Measurements from ENCODE around the gene CCDC24.
A peak's percentile ranks its signal among the peaks of the same experiment; 100 is the strongest.

CCDC24 gene

DNA sequence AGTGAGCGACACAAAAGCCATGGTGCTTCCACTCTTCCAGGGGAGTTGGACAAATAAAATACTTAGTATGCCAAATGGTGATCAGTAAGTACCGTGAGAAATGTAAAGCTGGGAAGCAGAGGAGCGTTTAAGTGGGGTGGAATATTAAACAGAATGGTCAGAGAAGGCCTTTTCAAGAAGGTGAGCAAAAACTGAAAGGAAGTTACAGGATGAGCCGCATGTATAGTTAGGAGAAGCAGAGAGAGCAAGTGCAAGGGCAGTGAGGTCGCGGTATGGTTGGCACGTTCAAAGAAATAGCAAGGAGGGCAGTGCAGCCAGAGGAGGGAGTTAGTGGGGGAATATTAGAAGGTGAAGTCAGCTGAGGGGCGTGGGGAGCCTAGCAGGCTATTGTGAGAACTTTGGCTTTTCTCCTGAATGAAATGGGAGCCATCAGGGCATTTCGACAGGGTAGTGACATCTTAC lies 17.4 kb upstream of the CCDC24 start:
- peak overlapping the region; percentile 95 for H3K4me3 ChIP-seq (ENCODE audit: low read depth, low read length, poor library complexity, severe bottlenecking)
- H3K27me3 ChIP-seq (ENCODE audit: insufficient read depth, low read length), result no peaks in the 10 kb centered on the region
- no peaks in the 10 kb centered on the region for H3K79me2 ChIP-seq (ENCODE audit: insufficient read depth, low read length)
- peak overlapping the region; percentile 91 for H3K4me2 ChIP-seq (ENCODE audit: low read length)
- H4K20me1 ChIP-seq (ENCODE audit: insufficient read depth, low read length), result no peaks in the 10 kb centered on the region
- H3K27ac ChIP-seq (ENCODE audit: low read depth, low read length, poor library complexity, severe bottlenecking), result peak overlapping the region; percentile 60
- H2AFZ ChIP-seq (ENCODE audit: low read length), result no peak overlapping the region
- no peaks in the 10 kb centered on the region for H3K9me3 ChIP-seq (ENCODE audit: low read length)
- TF ChIP-seq, protein P1, sequence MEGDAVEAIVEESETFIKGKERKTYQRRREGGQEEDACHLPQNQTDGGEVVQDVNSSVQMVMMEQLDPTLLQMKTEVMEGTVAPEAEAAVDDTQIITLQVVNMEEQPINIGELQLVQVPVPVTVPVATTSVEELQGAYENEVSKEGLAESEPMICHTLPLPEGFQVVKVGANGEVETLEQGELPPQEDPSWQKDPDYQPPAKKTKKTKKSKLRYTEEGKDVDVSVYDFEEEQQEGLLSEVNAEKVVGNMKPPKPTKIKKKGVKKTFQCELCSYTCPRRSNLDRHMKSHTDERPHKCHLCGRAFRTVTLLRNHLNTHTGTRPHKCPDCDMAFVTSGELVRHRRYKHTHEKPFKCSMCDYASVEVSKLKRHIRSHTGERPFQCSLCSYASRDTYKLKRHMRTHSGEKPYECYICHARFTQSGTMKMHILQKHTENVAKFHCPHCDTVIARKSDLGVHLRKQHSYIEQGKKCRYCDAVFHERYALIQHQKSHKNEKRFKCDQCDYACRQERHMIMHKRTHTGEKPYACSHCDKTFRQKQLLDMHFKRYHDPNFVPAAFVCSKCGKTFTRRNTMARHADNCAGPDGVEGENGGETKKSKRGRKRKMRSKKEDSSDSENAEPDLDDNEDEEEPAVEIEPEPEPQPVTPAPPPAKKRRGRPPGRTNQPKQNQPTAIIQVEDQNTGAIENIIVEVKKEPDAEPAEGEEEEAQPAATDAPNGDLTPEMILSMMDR (IDR thresholded peaks at IDR 0.05; ENCODE audit: low read length), result no peak
- no peak for TF ChIP-seq EZH2 (IDR thresholded peaks at IDR 0.05; ENCODE audit: borderline replicate concordance, low read length)
- H3K9ac ChIP-seq (ENCODE audit: low read length), result peak overlapping the region; percentile 95
- H3K9me2 ChIP-seq (ENCODE audit: low read depth, low read length), result no peaks in the 10 kb centered on the region
- H3F3A ChIP-seq (ENCODE audit: insufficient read depth, low read length), result peaks cover 4% of the 10 kb centered on the region; the same call in 1 of the 2 replicates
- peaks cover 47% of the 10 kb centered on the region for H3K4me1 ChIP-seq (ENCODE audit: insufficient read depth, low read length, severe bottlenecking)
- peaks cover 51% of the 10 kb centered on the region for H3K36me3 ChIP-seq (ENCODE audit: insufficient read depth, low read length)

DNA sequence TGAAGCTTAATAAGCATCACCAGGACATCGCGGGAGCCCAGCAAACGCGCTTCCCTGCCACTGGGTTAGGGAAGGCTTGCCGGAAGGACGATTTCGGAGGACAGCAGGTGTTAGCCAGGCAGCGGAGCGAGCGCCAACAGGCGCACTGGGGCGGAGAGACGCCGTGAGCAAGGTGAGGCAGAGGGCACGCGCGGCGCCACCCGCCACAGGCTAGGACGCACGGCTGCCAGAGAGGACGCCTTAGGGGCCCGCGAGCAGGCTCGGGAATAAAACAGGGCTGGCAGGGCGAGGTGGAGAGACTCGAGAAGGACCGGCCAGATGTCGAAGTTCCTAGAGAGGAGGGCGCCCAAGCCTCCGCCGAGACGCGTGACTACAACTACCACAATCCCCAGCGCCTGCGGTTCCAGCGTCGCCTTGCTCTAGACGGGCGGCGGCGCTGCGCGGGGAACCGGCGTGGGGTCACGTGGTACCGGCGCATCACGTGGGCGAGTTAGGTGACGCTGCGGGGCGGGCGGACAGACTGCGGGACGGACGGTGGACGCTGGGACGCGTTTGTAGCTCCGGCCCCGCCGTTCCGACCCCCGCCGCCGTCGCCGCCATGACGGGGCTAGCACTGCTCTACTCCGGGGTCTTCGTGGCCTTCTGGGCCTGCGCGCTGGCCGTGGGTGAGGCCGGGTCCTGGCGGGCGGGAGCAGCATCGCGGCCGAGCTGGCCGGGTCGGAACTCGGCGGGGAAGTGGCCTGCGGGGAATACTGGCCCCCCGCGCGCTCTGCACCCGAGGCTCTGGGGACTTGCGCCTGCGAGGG lies 16.8 kb upstream of the CCDC24 start, which contains the start of gene ATP6V0B:
Gene ATP6V0B, plus strand, starts transcription at position 518 of the 806 bp plus-strand sequence. Its CDS starts 81 bp downstream, at position 599.
- Histone ChIP-seq H3K9me2 (ENCODE audit: low read depth, low read length) (no peaks in the 10 kb centered on the region), H3K9me3 (ENCODE audit: low read length) (no peaks in the 10 kb centered on the region), H3K4me1 (ENCODE audit: insufficient read depth, low read length, severe bottlenecking) (peaks cover 51% of the 10 kb centered on the region), H4K20me1 (ENCODE audit: insufficient read depth, low read length) (no peaks in the 10 kb centered on the region), H3K36me3 (ENCODE audit: insufficient read depth, low read length) (peaks cover 51% of the 10 kb centered on the region), H3K4me3 (ENCODE audit: low read depth, low read length, poor library complexity, severe bottlenecking) (peak within 1 kb of the TSS; percentile 95), H3K27ac (ENCODE audit: low read depth, low read length, poor library complexity, severe bottlenecking) (peak within 1 kb of the TSS; percentile 75), H3K4me2 (ENCODE audit: low read length) (peak within 1 kb of the TSS; percentile 91), H2AFZ (ENCODE audit: low read length) (no peak within 1 kb of the TSS), H3K79me2 (ENCODE audit: insufficient read depth, low read length) (no peaks in the 10 kb centered on the region), H3K27me3 (ENCODE audit: insufficient read depth, low read length) (no peaks in the 10 kb centered on the region), H3F3A (ENCODE audit: insufficient read depth, low read length) (peaks cover 4% of the 10 kb centered on the region; the same call in 1 of the 2 replicates), H3K9ac (ENCODE audit: low read length) (peak within 1 kb of the TSS; percentile 95)
- no peak for TF ChIP-seq EZH2 (IDR thresholded peaks at IDR 0.05; ENCODE audit: borderline replicate concordance, low read length)
- TF ChIP-seq, protein P1 (IDR thresholded peaks at IDR 0.05; ENCODE audit: low read length), result peak; percentile 3; the same call in 1 of the 2 replicates

DNA sequence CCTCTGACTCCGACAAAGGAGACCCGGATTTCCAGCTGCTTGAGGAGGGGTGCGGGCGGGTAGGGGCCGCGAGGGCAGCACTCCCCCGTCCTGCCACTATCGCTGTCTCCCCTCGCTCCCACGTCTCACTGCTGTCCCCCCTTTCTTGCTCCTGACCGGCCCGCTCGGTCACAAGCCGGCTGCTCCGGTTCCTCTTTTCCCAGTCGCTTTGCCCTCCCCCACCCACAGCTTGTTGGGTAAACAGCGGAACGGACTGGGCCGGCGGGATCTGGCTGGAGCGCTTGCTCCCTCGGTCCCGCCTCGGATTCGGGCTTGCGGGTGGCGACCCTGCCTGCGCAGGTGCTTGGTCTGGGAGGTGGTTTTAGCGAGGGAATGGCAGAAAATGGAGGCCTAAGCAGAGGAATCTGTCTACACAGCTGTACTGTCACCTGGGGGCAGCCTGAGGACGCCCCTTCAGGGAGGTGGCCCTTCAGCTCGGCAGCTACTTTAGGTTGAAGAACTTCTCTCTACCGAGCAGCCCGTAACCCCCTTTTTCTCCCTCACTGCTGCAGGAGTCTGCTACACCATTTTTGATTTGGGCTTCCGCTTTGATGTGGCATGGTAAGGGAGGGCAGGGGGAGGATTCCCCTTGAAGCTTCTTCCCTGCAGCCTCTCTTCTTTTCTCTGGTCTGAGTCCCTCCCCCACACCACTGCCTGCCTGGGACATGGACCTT lies 16.0 kb upstream of the CCDC24 start:
- Histone ChIP-seq H3K9me3 (ENCODE audit: low read length) (no peaks in the 10 kb centered on the region), H3K9me2 (ENCODE audit: low read depth, low read length) (no peaks in the 10 kb centered on the region), H3K4me3 (ENCODE audit: low read depth, low read length, poor library complexity, severe bottlenecking) (peak overlapping the region; percentile 95), H3F3A (ENCODE audit: insufficient read depth, low read length) (peaks cover 4% of the 10 kb centered on the region; the same call in 1 of the 2 replicates), H3K4me1 (ENCODE audit: insufficient read depth, low read length, severe bottlenecking) (peaks cover 52% of the 10 kb centered on the region), H3K27me3 (ENCODE audit: insufficient read depth, low read length) (0 out of 2 replicates have a peak, but pooled peaks cover under 1% of the 10 kb centered on the region), H2AFZ (ENCODE audit: low read length) (no peak overlapping the region), H3K79me2 (ENCODE audit: insufficient read depth, low read length) (no peaks in the 10 kb centered on the region), H4K20me1 (ENCODE audit: insufficient read depth, low read length) (no peaks in the 10 kb centered on the region), H3K4me2 (ENCODE audit: low read length) (peak overlapping the region; percentile 91), H3K27ac (ENCODE audit: low read depth, low read length, poor library complexity, severe bottlenecking) (peak overlapping the region; percentile 75), H3K36me3 (ENCODE audit: insufficient read depth, low read length) (peaks cover 51% of the 10 kb centered on the region), H3K9ac (ENCODE audit: low read length) (peak overlapping the region; percentile 95)
- TF ChIP-seq EZH2 (IDR thresholded peaks at IDR 0.05; ENCODE audit: borderline replicate concordance, low read length), result no peak
